B cell (primary cell): Measurements from ENCODE around the gene TIAM1. TPM values are rescaled to one million over a fixed set of nuclear protein-coding genes. Genes with fewer than 3 reads are reported as not detected.

Source experiments
- ATAC-seq: fragments of 200-7000 bp; cut with Tn5 transposase; one replicate; pipeline ENCODE4 v1.10.0; 2021; ENCODE audit warnings: low read depth, mild to moderate bottlenecking, moderate number of reproducible peaks, moderate library complexity
- CTCF ChIA-PET: fragments of 350-600 bp; sonication (Branson Sonifier 250); formaldehyde crosslinking; loops from one replicate; lab custom pipeline; 2021; ENCODE audit warnings: antibody characterized with exemption, inconsistent platforms; lab: Charles Lee
- POLR2A ChIA-PET: fragments of 350-600 bp; sonication (Branson Sonifier 250); formaldehyde crosslinking; loops from one replicate; lab custom pipeline; 2021; ENCODE audit warnings: antibody characterized with exemption; lab: Charles Lee
- DNase-seq: peaks from one replicate; pipeline ENCODE4 v3.0.0; 2013
- H2AFZ ChIP-seq: 2 replicates; pipeline ENCODE4 v1.6.1; 2012; ENCODE audit warnings: mild to moderate bottlenecking, low read depth, low read length; ENCODE audit not compliant: insufficient read depth, poor library complexity, severe bottlenecking
- H3K27ac ChIP-seq, 2 donors: 1 replicate in 1 of 2; 2 replicates in 1 of 2; pipeline ENCODE4 v1.5.1; 2012 to 2013; ENCODE audit warnings: low read length in 2 of 2, mild to moderate bottlenecking in 2 of 2, moderate library complexity in 1 of 2
- H3K27me3 ChIP-seq, 4 experiments: fragments of 200-600 bp in 1 of 4; sonication (generic) in 1 of 4; replicated peaks in 1 of 4; 1 replicate in 2 of 4; 2 replicates in 2 of 4; pipeline versions ENCODE4 v1.6.1 to v1.7.0; 2013 to 2016; ENCODE audit warnings: low read length in 3 of 4, mild to moderate bottlenecking in 2 of 4, mixed read lengths in 1 of 4, moderate library complexity in 1 of 4; ENCODE audit not compliant: insufficient read depth in 4 of 4, control insufficient read depth in 3 of 4; ENCODE audit errors: control extremely low read depth in 1 of 4
- H3K36me3 ChIP-seq, 2 experiments: replicated peaks in 1 of 2; 1 replicate in 1 of 2; 2 replicates in 1 of 2; pipeline versions ENCODE4 v1.6.1 to v1.7.1; 2013; ENCODE audit warnings: low read length in 1 of 2; ENCODE audit not compliant: insufficient read depth in 2 of 2, control insufficient read depth in 1 of 2; ENCODE audit errors: control extremely low read depth in 1 of 2, extremely low read depth in 1 of 2
- H3K4me1 ChIP-seq, 2 donors: fragments of 200-600 bp in 1 of 2; sonication (generic) in 1 of 2; 1 replicate in 1 of 2; 2 replicates in 1 of 2; pipeline versions ENCODE4 v1.5.1 to v1.6.1; 2013 to 2017; ENCODE audit warnings: low read length in 2 of 2; ENCODE audit not compliant: control insufficient read depth in 2 of 2, insufficient read depth in 2 of 2
- H3K4me2 ChIP-seq: replicated peaks from 2 replicates; pipeline ENCODE3; 2012; ENCODE audit warnings: mild to moderate bottlenecking, low read depth, low read length; ENCODE audit not compliant: poor library complexity, severe bottlenecking
- H3K4me3 ChIP-seq, 5 experiments: fragments of 200-600 bp in 1 of 5; sonication (generic) in 1 of 5; 1 replicate in 3 of 5; 2 replicates in 2 of 5; pipeline versions ENCODE4 v1.5.1 to v1.7.0; 2011 to 2016; ENCODE audit warnings: low read length in 4 of 5, mild to moderate bottlenecking in 4 of 5, low read depth in 2 of 5, control low read depth in 1 of 5, moderate library complexity in 1 of 5; ENCODE audit not compliant: insufficient read depth in 1 of 5; ENCODE audit errors: control extremely low read depth in 1 of 5, extremely low read depth in 1 of 5
- H3K79me2 ChIP-seq: fragments of 200-600 bp; sonication (generic); one replicate; pipeline ENCODE4 v1.6.0; 2016; ENCODE audit warnings: low read length; ENCODE audit not compliant: control insufficient read depth, insufficient read depth
- H3K9ac ChIP-seq: fragments of 200-600 bp; sonication (generic); 2 replicates; pipeline ENCODE4 v1.6.1; 2017; ENCODE audit warnings: mild to moderate bottlenecking, low read length, moderate library complexity
- H3K9me3 ChIP-seq, 3 donors: one replicate each; pipeline versions ENCODE4 v1.6.1 to v1.7.1; 2013; ENCODE audit warnings: low read length in 2 of 3; ENCODE audit not compliant: control insufficient read depth in 2 of 3, insufficient read depth in 1 of 3; ENCODE audit errors: control extremely low read depth in 1 of 3
- H4K20me1 ChIP-seq: 2 replicates; pipeline ENCODE4 v1.6.0; 2012; ENCODE audit warnings: mild to moderate bottlenecking, low read length; ENCODE audit not compliant: insufficient read depth, control insufficient read depth, poor library complexity, severe bottlenecking
- H3K27ac Mint-ChIP-seq: one replicate; pipeline ENCODE4 v1.8.0; 2021; ENCODE audit warnings: mixed read lengths
- H3K27me3 Mint-ChIP-seq: one replicate; pipeline ENCODE4 v1.8.0; 2021; ENCODE audit warnings: mixed read lengths
- H3K4me1 Mint-ChIP-seq: one replicate; pipeline ENCODE4 v1.8.0; 2021; ENCODE audit warnings: mixed read lengths
- H3K4me3 Mint-ChIP-seq: one replicate; pipeline ENCODE4 v1.8.0; 2021; ENCODE audit warnings: mixed read lengths
- H3K9me3 Mint-ChIP-seq: one replicate; pipeline ENCODE4 v1.8.0; 2022; ENCODE audit warnings: mixed read lengths; ENCODE audit not compliant: insufficient read depth
- CTCF ChIP-seq: fragments of 200-600 bp; IDR thresholded peaks from one replicate; pipeline ENCODE4 v1.8.0; 2022; ENCODE audit warnings: antibody characterized with exemption, mild to moderate bottlenecking
- EZH2 ChIP-seq: IDR thresholded peaks from 2 replicates; pipeline ENCODE4 v1.6.1; 2012; ENCODE audit warnings: borderline replicate concordance, low read depth, mild to moderate bottlenecking, moderate library complexity, low read length; ENCODE audit not compliant: insufficient read depth, poor library complexity, severe bottlenecking
- WGBS: methylation state at CpG from one replicate; pipeline ENCODE4 v1.1.5; 2013; ENCODE audit warnings: missing lambda C conversion rate; ENCODE audit not compliant: insufficient coverage; 5-methylcytosine and 5-hydroxymethylcytosine counted together
- intact Hi-C: fragments of 100-400 bp; cut with micrococcal nuclease; formaldehyde crosslinking; loops from one replicate; pipeline ENCODE4 v1.10.0; 2022
- polyA plus RNA-seq: library from polyadenylated mRNA; depleted of rRNA; stranded (reverse); fragments of >200 nt; gene quantifications from 2 replicates; pipeline ENCODE4 v1.2.3, GENCODE V29; 2012
- total RNA-seq, 2 donors: library from RNA; stranded (reverse); fragments of 120-200 nt in 1 of 2; gene quantifications; 1 replicate in 1 of 2; 2 replicates in 1 of 2; pipeline versions ENCODE4 v1.2.3 to v1.2.4, GENCODE V29; 2013 to 2022

The TIAM1 gene
- total and polyA plus RNA-seq, 2 donors (not counting 1 experiment from before 2014, with no cell fraction given), result 0.51 to 1.0 TPM

- 88% methylated on average over 1 of the region's 3 CpGs for WGBS
- CTCF ChIA-PET, result no interaction called here
- no peak overlapping the region for H3K4me2 ChIP-seq
- peaks cover 4% of the 10 kb centered on the region for H3K9me3 Mint-ChIP-seq
- H3K27me3 ChIP-seq, result no peaks in the 10 kb centered on the region
- H3K4me1 Mint-ChIP-seq, result no peaks in the 10 kb centered on the region
- no peak overlapping the region for H3K9ac ChIP-seq
- POLR2A ChIA-PET, result no interaction called here
- no peak overlapping the region for H3K27ac Mint-ChIP-seq
- no peak overlapping the region for H2AFZ ChIP-seq
- no peak overlapping the region for H3K27ac ChIP-seq
- DNase-seq (no peak), ATAC-seq (no peak)
- H3K36me3 ChIP-seq, result no peaks in the 10 kb centered on the region
- no peak overlapping the region for H3K4me3 ChIP-seq
- no peak for TF ChIP-seq CTCF
- TF ChIP-seq EZH2, result no peak
- no peaks in the 10 kb centered on the region for H3K9me3 ChIP-seq
- no peaks in the 10 kb centered on the region for H3K27me3 Mint-ChIP-seq
- H3K4me3 Mint-ChIP-seq, result no peak overlapping the region
- no peaks in the 10 kb centered on the region for H4K20me1 ChIP-seq
- intact Hi-C loops, result no loop called here
- no peaks in the 10 kb centered on the region for H3K4me1 ChIP-seq
- no peaks in the 10 kb centered on the region for H3K79me2 ChIP-seq
These were observed 61.0 kb downstream of the TIAM1 start for GRCh38 chr21:31283025-31283424.

GRCh38 chr21:31282095-31282709 lies 61.9 kb downstream of the TIAM1 start:
- intact Hi-C loops, result no loop called here
- Histone ChIP-seq H3K9ac (no peak overlapping the region), H3K9me3 (no peaks in the 10 kb centered on the region), H3K4me2 (no peak overlapping the region), H3K4me3 (no peak overlapping the region), H3K79me2 (no peaks in the 10 kb centered on the region), H3K36me3 (no peaks in the 10 kb centered on the region), H3K4me1 (no peaks in the 10 kb centered on the region), H3K27me3 (no peaks in the 10 kb centered on the region), H4K20me1 (no peaks in the 10 kb centered on the region), H3K27ac (no peak overlapping the region), H2AFZ (no peak overlapping the region)
- CTCF ChIA-PET, result no interaction called here
- H3K4me3 Mint-ChIP-seq, result no peak overlapping the region
- no peak for DNase-seq
- POLR2A ChIA-PET, result no interaction called here
- no peaks in the 10 kb centered on the region for H3K27me3 Mint-ChIP-seq
- 89% methylated on average over 9 of the region's 9 CpGs for WGBS
- no peaks in the 10 kb centered on the region for H3K9me3 Mint-ChIP-seq
- TF ChIP-seq CTCF (no peak), EZH2 (no peak)
- H3K4me1 Mint-ChIP-seq, result no peaks in the 10 kb centered on the region
- ATAC-seq, result no peak
- H3K27ac Mint-ChIP-seq, result no peak overlapping the region
